HL-60 (cell line): Measurements from ENCODE around the gene CCM2L.

ENCODE experiments used
- GABPA ChIP-seq: IDR thresholded peaks from 2 replicates; pipeline ENCODE4 v1.6.1; 2012; ENCODE audit warnings: low read depth
- POLR2AphosphoS5 ChIP-seq: IDR thresholded peaks from 2 replicates; pipeline ENCODE4 v1.6.1; 2012; ENCODE audit warnings: low read depth
- TF ChIP-seq, protein P1 (sequence below): IDR thresholded peaks from one replicate; pipeline ENCODE4 v1.5.1; 2011; ENCODE audit warnings: low read length, control low read depth, inconsistent platforms; ENCODE audit not compliant: insufficient read depth
- TF ChIP-seq, protein P2 (sequence below): IDR thresholded peaks from 2 replicates; pipeline ENCODE4 v1.6.1; 2012; ENCODE audit warnings: low read depth; ENCODE audit not compliant: insufficient replicate concordance

DNA sequence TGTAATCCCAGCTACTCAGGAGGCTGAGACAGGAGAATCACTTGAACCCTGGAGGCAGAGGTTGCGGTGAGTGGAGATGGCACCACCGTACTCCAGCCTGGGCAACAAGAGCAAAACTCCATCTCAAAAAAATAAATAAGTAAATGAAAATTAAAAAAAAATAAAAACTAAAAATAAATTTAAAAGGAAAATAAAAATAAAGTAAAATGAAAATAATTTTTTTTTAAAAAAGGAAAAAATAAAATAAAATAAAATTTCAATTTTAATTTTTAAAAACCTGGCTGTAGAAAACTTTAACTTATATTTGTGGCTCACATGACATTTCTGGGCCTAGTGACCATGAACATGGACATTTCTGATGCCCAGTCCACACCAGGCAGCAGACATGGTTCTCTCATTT, 57.9 kb downstream of the CCM2L start:
- TF ChIP-seq, protein P1, sequence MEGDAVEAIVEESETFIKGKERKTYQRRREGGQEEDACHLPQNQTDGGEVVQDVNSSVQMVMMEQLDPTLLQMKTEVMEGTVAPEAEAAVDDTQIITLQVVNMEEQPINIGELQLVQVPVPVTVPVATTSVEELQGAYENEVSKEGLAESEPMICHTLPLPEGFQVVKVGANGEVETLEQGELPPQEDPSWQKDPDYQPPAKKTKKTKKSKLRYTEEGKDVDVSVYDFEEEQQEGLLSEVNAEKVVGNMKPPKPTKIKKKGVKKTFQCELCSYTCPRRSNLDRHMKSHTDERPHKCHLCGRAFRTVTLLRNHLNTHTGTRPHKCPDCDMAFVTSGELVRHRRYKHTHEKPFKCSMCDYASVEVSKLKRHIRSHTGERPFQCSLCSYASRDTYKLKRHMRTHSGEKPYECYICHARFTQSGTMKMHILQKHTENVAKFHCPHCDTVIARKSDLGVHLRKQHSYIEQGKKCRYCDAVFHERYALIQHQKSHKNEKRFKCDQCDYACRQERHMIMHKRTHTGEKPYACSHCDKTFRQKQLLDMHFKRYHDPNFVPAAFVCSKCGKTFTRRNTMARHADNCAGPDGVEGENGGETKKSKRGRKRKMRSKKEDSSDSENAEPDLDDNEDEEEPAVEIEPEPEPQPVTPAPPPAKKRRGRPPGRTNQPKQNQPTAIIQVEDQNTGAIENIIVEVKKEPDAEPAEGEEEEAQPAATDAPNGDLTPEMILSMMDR: no peak
- no peak for TF ChIP-seq POLR2AphosphoS5
- TF ChIP-seq GABPA: no peak
- TF ChIP-seq, protein P2, sequence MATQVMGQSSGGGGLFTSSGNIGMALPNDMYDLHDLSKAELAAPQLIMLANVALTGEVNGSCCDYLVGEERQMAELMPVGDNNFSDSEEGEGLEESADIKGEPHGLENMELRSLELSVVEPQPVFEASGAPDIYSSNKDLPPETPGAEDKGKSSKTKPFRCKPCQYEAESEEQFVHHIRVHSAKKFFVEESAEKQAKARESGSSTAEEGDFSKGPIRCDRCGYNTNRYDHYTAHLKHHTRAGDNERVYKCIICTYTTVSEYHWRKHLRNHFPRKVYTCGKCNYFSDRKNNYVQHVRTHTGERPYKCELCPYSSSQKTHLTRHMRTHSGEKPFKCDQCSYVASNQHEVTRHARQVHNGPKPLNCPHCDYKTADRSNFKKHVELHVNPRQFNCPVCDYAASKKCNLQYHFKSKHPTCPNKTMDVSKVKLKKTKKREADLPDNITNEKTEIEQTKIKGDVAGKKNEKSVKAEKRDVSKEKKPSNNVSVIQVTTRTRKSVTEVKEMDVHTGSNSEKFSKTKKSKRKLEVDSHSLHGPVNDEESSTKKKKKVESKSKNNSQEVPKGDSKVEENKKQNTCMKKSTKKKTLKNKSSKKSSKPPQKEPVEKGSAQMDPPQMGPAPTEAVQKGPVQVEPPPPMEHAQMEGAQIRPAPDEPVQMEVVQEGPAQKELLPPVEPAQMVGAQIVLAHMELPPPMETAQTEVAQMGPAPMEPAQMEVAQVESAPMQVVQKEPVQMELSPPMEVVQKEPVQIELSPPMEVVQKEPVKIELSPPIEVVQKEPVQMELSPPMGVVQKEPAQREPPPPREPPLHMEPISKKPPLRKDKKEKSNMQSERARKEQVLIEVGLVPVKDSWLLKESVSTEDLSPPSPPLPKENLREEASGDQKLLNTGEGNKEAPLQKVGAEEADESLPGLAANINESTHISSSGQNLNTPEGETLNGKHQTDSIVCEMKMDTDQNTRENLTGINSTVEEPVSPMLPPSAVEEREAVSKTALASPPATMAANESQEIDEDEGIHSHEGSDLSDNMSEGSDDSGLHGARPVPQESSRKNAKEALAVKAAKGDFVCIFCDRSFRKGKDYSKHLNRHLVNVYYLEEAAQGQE: no peak
